WTC11 (cell line): ENCODE data around the gene MTX2.

Experiments used
- JUN ChIP-seq: sonication (generic); formaldehyde crosslinking; IDR thresholded peaks from 2 replicates; pipeline ENCODE4 v1.8.0; 2023; ENCODE audit warnings: mild to moderate bottlenecking, missing genetic modification reagents
- NR1H2 ChIP-seq: sonication (generic); formaldehyde crosslinking; IDR thresholded peaks from 2 replicates; pipeline ENCODE4 v1.9.0; 2021; ENCODE audit warnings: mild to moderate bottlenecking, moderate library complexity, missing genetic modification reagents
- TF ChIP-seq, protein P1 (sequence below): fragments of 200-600 bp; IDR thresholded peaks from 2 replicates; pipeline ENCODE4 v1.8.0; 2022; ENCODE audit warnings: antibody characterized with exemption
- TF ChIP-seq, protein P2 (sequence below): sonication (generic); formaldehyde crosslinking; IDR thresholded peaks from 2 replicates; pipeline ENCODE4 v1.8.1; 2023; ENCODE audit warnings: mild to moderate bottlenecking, moderate library complexity, missing genetic modification reagents
- TF ChIP-seq, protein P3 (sequence below): sonication (generic); formaldehyde crosslinking; IDR thresholded peaks from 2 replicates; pipeline ENCODE4 v1.8.1; 2022; ENCODE audit warnings: mild to moderate bottlenecking, moderate library complexity, missing genetic modification reagents

- TF ChIP-seq, protein P1, sequence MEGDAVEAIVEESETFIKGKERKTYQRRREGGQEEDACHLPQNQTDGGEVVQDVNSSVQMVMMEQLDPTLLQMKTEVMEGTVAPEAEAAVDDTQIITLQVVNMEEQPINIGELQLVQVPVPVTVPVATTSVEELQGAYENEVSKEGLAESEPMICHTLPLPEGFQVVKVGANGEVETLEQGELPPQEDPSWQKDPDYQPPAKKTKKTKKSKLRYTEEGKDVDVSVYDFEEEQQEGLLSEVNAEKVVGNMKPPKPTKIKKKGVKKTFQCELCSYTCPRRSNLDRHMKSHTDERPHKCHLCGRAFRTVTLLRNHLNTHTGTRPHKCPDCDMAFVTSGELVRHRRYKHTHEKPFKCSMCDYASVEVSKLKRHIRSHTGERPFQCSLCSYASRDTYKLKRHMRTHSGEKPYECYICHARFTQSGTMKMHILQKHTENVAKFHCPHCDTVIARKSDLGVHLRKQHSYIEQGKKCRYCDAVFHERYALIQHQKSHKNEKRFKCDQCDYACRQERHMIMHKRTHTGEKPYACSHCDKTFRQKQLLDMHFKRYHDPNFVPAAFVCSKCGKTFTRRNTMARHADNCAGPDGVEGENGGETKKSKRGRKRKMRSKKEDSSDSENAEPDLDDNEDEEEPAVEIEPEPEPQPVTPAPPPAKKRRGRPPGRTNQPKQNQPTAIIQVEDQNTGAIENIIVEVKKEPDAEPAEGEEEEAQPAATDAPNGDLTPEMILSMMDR, result no peak
- TF ChIP-seq JUN (CRISPR knock-in tag), result no peak
- TF ChIP-seq NR1H2 (CRISPR knock-in tag), result no peak
- TF ChIP-seq, protein P2, sequence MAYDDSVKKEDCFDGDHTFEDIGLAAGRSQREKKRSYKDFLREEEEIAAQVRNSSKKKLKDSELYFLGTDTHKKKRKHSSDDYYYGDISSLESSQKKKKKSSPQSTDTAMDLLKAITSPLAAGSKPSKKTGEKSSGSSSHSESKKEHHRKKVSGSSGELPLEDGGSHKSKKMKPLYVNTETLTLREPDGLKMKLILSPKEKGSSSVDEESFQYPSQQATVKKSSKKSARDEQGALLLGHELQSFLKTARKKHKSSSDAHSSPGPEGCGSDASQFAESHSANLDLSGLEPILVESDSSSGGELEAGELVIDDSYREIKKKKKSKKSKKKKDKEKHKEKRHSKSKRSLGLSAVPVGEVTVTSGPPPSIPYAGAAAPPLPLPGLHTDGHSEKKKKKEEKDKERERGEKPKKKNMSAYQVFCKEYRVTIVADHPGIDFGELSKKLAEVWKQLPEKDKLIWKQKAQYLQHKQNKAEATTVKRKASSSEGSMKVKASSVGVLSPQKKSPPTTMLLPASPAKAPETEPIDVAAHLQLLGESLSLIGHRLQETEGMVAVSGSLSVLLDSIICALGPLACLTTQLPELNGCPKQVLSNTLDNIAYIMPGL (CRISPR knock-in tag), result no peak
- TF ChIP-seq, protein P3, sequence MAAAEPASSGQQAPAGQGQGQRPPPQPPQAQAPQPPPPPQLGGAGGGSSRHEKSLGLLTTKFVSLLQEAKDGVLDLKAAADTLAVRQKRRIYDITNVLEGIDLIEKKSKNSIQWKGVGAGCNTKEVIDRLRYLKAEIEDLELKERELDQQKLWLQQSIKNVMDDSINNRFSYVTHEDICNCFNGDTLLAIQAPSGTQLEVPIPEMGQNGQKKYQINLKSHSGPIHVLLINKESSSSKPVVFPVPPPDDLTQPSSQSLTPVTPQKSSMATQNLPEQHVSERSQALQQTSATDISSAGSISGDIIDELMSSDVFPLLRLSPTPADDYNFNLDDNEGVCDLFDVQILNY, result no peak
Observed at GRCh38 chr2:176331646-176332045, 62.4 kb downstream of the MTX2 start.
